Hematopoietic multipotent progenitor cell treated with erythropoietin and hydrocortisone succinate and interleukin-3 and kit ligand, for 4 days (in vitro differentiated cells): ENCODE measurements around the gene CRYBA2.

Experiments used
- DNase-seq: peaks from one replicate; pipeline ENCODE4 v3.0.0-alpha.2; 2015

Gene CRYBA2

GRCh38 chr2:218993345-218994315 is at the start of gene CRYBA2:
Gene CRYBA2 (minus strand): TSS chr2:218993422. CDS start chr2:218993176, 246 bp downstream.
- no peak for DNase-seq

GRCh38 chr2:219042750-219043149 is 49.5 kb upstream of the CRYBA2 start:
- no peak for DNase-seq

- DNase-seq = no peak
Observed at GRCh38 chr2:219042157-219042556, 48.9 kb upstream of the CRYBA2 start.

GRCh38 chr2:219041252-219041651 is 48.0 kb upstream of the CRYBA2 start, which contains the start of gene CFAP65:
Gene CFAP65 (minus strand): TSS chr2:219041516. CDS start chr2:219039048, 2,468 bp downstream.
- DNase-seq = peak; percentile 45

GRCh38 chr2:219038600-219038999 is 45.4 kb upstream of the CRYBA2 start:
- no peak for DNase-seq

- DNase-seq = no peak
Observed at GRCh38 chr2:219037783-219038499, 44.7 kb upstream of the CRYBA2 start.

- DNase-seq = no peak
Observed at GRCh38 chr2:219035942-219036341, 42.7 kb upstream of the CRYBA2 start.

GRCh38 chr2:219034823-219035222 is 41.6 kb upstream of the CRYBA2 start:
- DNase-seq = no peak

GRCh38 chr2:219032051-219032745 is 39.0 kb upstream of the CRYBA2 start:
- no peak for DNase-seq

- DNase-seq = no peak
Observed at GRCh38 chr2:219031005-219031738, 38.0 kb upstream of the CRYBA2 start.

GRCh38 chr2:219030177-219030940 is 37.1 kb upstream of the CRYBA2 start:
- DNase-seq = no peak

GRCh38 chr2:219029829-219030165 is 36.6 kb upstream of the CRYBA2 start:
- peak; percentile 84 for DNase-seq

GRCh38 chr2:219028996-219029828 is 36.0 kb upstream of the CRYBA2 start:
- no peak for DNase-seq

- no peak for DNase-seq
Observed at GRCh38 chr2:219028141-219028540, 34.9 kb upstream of the CRYBA2 start.

- no peak for DNase-seq
Observed at GRCh38 chr2:219027511-219028055, 34.4 kb upstream of the CRYBA2 start.

- no peak for DNase-seq
Observed at GRCh38 chr2:219026946-219027345, 33.7 kb upstream of the CRYBA2 start.

GRCh38 chr2:219025637-219026585 is 32.7 kb upstream of the CRYBA2 start:
- DNase-seq = no peak

GRCh38 chr2:219024059-219024458 is 30.8 kb upstream of the CRYBA2 start:
- no peak for DNase-seq

- DNase-seq = no peak
Observed at GRCh38 chr2:219023045-219023605, 29.9 kb upstream of the CRYBA2 start.
